Loucy (cell line): Measurements from ENCODE around the gene CNRIP1.

Experiments
- H2AFZ ChIP-seq: fragments of 200-600 bp; sonication (generic); 2 replicates; pipeline ENCODE4 v1.6.0; 2016; ENCODE audit warnings: antibody characterized with exemption, mild to moderate bottlenecking, low read length, moderate library complexity
- H3F3A ChIP-seq: fragments of 200-600 bp; 2 replicates; pipeline ENCODE4 v1.6.0; 2016; ENCODE audit warnings: antibody characterized with exemption, low read depth, mild to moderate bottlenecking
- H3K27me3 ChIP-seq: fragments of 200-600 bp; sonication (generic); 2 replicates; pipeline ENCODE4 v1.6.1; 2014; ENCODE audit warnings: low read length, mild to moderate bottlenecking; ENCODE audit not compliant: insufficient read depth, poor library complexity, severe bottlenecking
- H3K36me3 ChIP-seq: fragments of 200-600 bp; sonication (generic); 2 replicates; pipeline ENCODE4 v1.6.1; 2016; ENCODE audit warnings: low read length; ENCODE audit not compliant: insufficient read depth
- H3K4me1 ChIP-seq: fragments of 200-600 bp; sonication (generic); 2 replicates; pipeline ENCODE4 v1.5.1; 2014; ENCODE audit warnings: low read length, mild to moderate bottlenecking; ENCODE audit not compliant: insufficient read depth, poor library complexity, severe bottlenecking
- H3K4me2 ChIP-seq: fragments of 200-600 bp; sonication (generic); 2 replicates; pipeline ENCODE4 v1.6.0; 2014; ENCODE audit warnings: antibody characterized with exemption, low read length, low read depth, mild to moderate bottlenecking; ENCODE audit not compliant: poor library complexity, severe bottlenecking
- H3K4me3 ChIP-seq: fragments of 200-600 bp; sonication (generic); 2 replicates; pipeline ENCODE4 v1.5.1; 2014; ENCODE audit warnings: low read length, mild to moderate bottlenecking, mixed read lengths; ENCODE audit not compliant: poor library complexity, severe bottlenecking
- H3K79me2 ChIP-seq: fragments of 200-600 bp; sonication (generic); 2 replicates; pipeline ENCODE4 v1.6.1; 2014; ENCODE audit warnings: low read length; ENCODE audit not compliant: insufficient read depth
- H3K9ac ChIP-seq: fragments of 200-600 bp; sonication (generic); 2 replicates; pipeline ENCODE4 v1.6.0; 2014; ENCODE audit warnings: mild to moderate bottlenecking, low read depth, low read length, moderate library complexity; ENCODE audit not compliant: poor library complexity, severe bottlenecking
- H3K9me2 ChIP-seq: fragments of 200-600 bp; sonication (generic); replicated peaks from 2 replicates; pipeline ENCODE4 v1.6.1; 2016; ENCODE audit warnings: low read depth, low read length, mixed read lengths
- H3K9me3 ChIP-seq: fragments of 200-600 bp; sonication (generic); 2 replicates; pipeline ENCODE4 v1.6.1; 2014; ENCODE audit warnings: mild to moderate bottlenecking, antibody characterized with exemption, low read length, low read depth; ENCODE audit not compliant: insufficient read depth
- H4K20me1 ChIP-seq: fragments of 200-600 bp; sonication (generic); 2 replicates; pipeline ENCODE4 v1.6.0; 2014; ENCODE audit warnings: antibody characterized with exemption, low read length, mild to moderate bottlenecking; ENCODE audit not compliant: insufficient read depth, poor library complexity, severe bottlenecking
- CTCF ChIP-seq: fragments of 200-600 bp; sonication (generic); conservative IDR thresholded peaks from 2 replicates; pipeline ENCODE4 v1.5.1; 2014; ENCODE audit warnings: mild to moderate bottlenecking, antibody characterized with exemption, low read length
- EZH2phosphoT487 ChIP-seq: fragments of 200-600 bp; IDR thresholded peaks from 2 replicates; pipeline ENCODE4 v1.6.1; 2018; ENCODE audit warnings: antibody characterized with exemption, mild to moderate bottlenecking, moderate library complexity, borderline replicate concordance

Gene CNRIP1

GRCh38 chr2:68293024-68293423 is 26.7 kb downstream of the CNRIP1 start:
- H3K4me1 ChIP-seq, result peaks cover 9% of the 10 kb centered on the region
- TF ChIP-seq CTCF (no peak), EZH2phosphoT487 (no peak)

DNA sequence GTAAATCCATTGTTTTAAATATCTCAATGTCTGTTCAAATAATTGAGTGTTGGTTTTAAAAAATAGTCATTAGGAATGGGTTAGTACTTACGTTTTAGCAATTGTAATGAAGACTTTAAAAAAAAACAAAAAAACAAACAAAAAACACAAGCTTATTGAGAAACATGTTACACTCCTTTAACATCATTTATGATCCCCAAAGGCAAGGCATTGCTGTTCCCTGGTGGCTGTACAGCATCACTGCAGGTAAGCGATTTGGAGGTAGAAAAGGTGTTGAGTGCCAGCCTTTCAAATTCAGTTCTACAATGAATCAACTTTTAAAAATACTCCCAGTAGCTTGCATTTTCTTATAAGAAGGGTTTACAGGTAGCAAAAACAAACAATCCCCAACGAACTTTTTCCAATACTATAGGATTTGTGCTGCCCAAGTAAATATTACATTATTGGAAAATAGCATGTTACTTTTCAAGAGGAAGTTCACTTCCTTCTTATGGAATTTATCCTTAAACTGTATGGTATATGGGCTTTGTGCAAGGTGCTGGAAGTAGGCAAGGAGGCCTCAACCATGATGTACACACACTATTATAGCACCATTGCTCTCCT is 27.5 kb downstream of the CNRIP1 start:
- Histone ChIP-seq H2AFZ (no peak overlapping the region), H3K4me1 (peaks cover 9% of the 10 kb centered on the region), H4K20me1 (no peaks in the 10 kb centered on the region), H3K36me3 (no peaks in the 10 kb centered on the region), H3K9ac (no peak overlapping the region), H3K9me2 (no peaks in the 10 kb centered on the region), H3F3A (no peaks in the 10 kb centered on the region), H3K4me3 (no peak overlapping the region), H3K4me2 (no peak overlapping the region), H3K27me3 (no peaks in the 10 kb centered on the region), H3K79me2 (no peaks in the 10 kb centered on the region), H3K9me3 (no peaks in the 10 kb centered on the region)
- TF ChIP-seq CTCF, result peak; percentile 92
- TF ChIP-seq EZH2phosphoT487, result no peak

More at GRCh38 chr2:68293024-68293423, 26.7 kb downstream of the CNRIP1 start:
- Histone ChIP-seq H3K27me3 (no peaks in the 10 kb centered on the region), H3K9ac (no peak overlapping the region), H3K4me3 (no peak overlapping the region), H4K20me1 (no peaks in the 10 kb centered on the region), H3K79me2 (no peaks in the 10 kb centered on the region), H2AFZ (no peak overlapping the region), H3K4me2 (no peak overlapping the region), H3F3A (no peaks in the 10 kb centered on the region), H3K9me2 (no peaks in the 10 kb centered on the region), H3K9me3 (no peaks in the 10 kb centered on the region), H3K36me3 (no peaks in the 10 kb centered on the region)

- no peak overlapping the region for H3K9ac ChIP-seq
- H3K9me3 ChIP-seq, result no peaks in the 10 kb centered on the region
- H3K4me1 ChIP-seq, result peaks cover 9% of the 10 kb centered on the region
- H3K4me2 ChIP-seq, result no peak overlapping the region
- H3K36me3 ChIP-seq, result no peaks in the 10 kb centered on the region
- no peaks in the 10 kb centered on the region for H3K27me3 ChIP-seq
- no peaks in the 10 kb centered on the region for H3F3A ChIP-seq
- H3K9me2 ChIP-seq, result no peaks in the 10 kb centered on the region
- H3K4me3 ChIP-seq, result no peak overlapping the region
- TF ChIP-seq EZH2phosphoT487 (no peak), CTCF (no peak)
- no peaks in the 10 kb centered on the region for H3K79me2 ChIP-seq
- H4K20me1 ChIP-seq, result no peaks in the 10 kb centered on the region
- 0 out of 2 replicates have a peak overlapping the region, but pooled peaks have one; percentile 0 for H2AFZ ChIP-seq
These were observed 28.4 kb downstream of the CNRIP1 start for GRCh38 chr2:68291314-68291713.
